H9 (cell line): ENCODE data around the gene UGT1A5. TPM values are rescaled to one million over a fixed set of nuclear protein-coding genes. Genes with fewer than 3 reads are reported as not detected.

ENCODE experiments used
- DNase-seq: peaks from one replicate; pipeline ENCODE4 v3.0.0-alpha.2; 2017
- H2AFZ ChIP-seq: one replicate; pipeline ENCODE4 v1.6.1; 2013; ENCODE audit warnings: mild to moderate bottlenecking, low read length, control low read depth, moderate library complexity
- H2AK5ac ChIP-seq: 2 replicates; pipeline ENCODE4 v1.6.1; 2013; ENCODE audit warnings: low read length, control low read depth, mixed read lengths; ENCODE audit not compliant: insufficient read length
- H2BK120ac ChIP-seq: one replicate; pipeline ENCODE4 v1.6.1; 2013; ENCODE audit warnings: low read depth, mild to moderate bottlenecking, low read length, control low read depth, inconsistent platforms; ENCODE audit not compliant: poor library complexity, severe bottlenecking
- H2BK12ac ChIP-seq: 2 replicates; pipeline ENCODE4 v1.6.1; 2013; ENCODE audit warnings: low read length, control low read depth, mixed read lengths, low read depth; ENCODE audit not compliant: insufficient read length
- H2BK15ac ChIP-seq: 2 replicates; pipeline ENCODE4 v1.6.1; 2013; ENCODE audit warnings: low read depth, low read length, control low read depth
- H2BK20ac ChIP-seq: one replicate; pipeline ENCODE4 v1.6.1; 2013; ENCODE audit warnings: low read depth, mild to moderate bottlenecking, low read length, control low read depth, inconsistent platforms; ENCODE audit not compliant: poor library complexity, severe bottlenecking
- H2BK5ac ChIP-seq: 2 replicates; pipeline ENCODE4 v1.6.1; 2013; ENCODE audit warnings: low read length, control low read depth, mixed read lengths; ENCODE audit not compliant: insufficient read length
- H3K14ac ChIP-seq: 2 replicates; pipeline ENCODE4 v1.6.1; 2013; ENCODE audit warnings: low read length, control low read depth; ENCODE audit not compliant: insufficient read depth
- H3K18ac ChIP-seq: 2 replicates; pipeline ENCODE4 v1.6.1; 2013; ENCODE audit warnings: low read depth, mild to moderate bottlenecking, mixed read lengths, low read length, control low read depth; ENCODE audit not compliant: insufficient read length
- H3K23ac ChIP-seq: 2 replicates; pipeline ENCODE4 v1.6.1; 2013; ENCODE audit warnings: low read length, control low read depth, mixed read lengths, low read depth; ENCODE audit not compliant: insufficient read length
- H3K23me2 ChIP-seq: 2 replicates; pipeline ENCODE4 v1.6.1; 2013; ENCODE audit warnings: low read depth, mild to moderate bottlenecking, mixed read lengths, low read length, control low read depth; ENCODE audit not compliant: insufficient read length, poor library complexity, severe bottlenecking
- H3K27ac ChIP-seq: 2 replicates; pipeline ENCODE4 v1.5.1; 2013; ENCODE audit warnings: low read length, control low read depth, mixed read lengths, low read depth; ENCODE audit not compliant: insufficient read length
- H3K27me3 ChIP-seq: 2 replicates; pipeline ENCODE4 v1.6.1; 2013; ENCODE audit warnings: low read length, control low read depth, inconsistent platforms; ENCODE audit not compliant: insufficient read depth
- H3K4ac ChIP-seq: 2 replicates; pipeline ENCODE4 v1.6.1; 2013; ENCODE audit warnings: low read depth, mild to moderate bottlenecking, control low read depth, inconsistent platforms, low read length, moderate library complexity
- H3K4me1 ChIP-seq: 2 replicates; pipeline ENCODE4 v1.6.1; 2013; ENCODE audit warnings: low read length, control low read depth, inconsistent platforms; ENCODE audit not compliant: insufficient read depth
- H3K4me2 ChIP-seq: 2 replicates; pipeline ENCODE4 v1.6.1; 2013; ENCODE audit warnings: low read length, control low read depth, mixed read lengths; ENCODE audit not compliant: insufficient read length, insufficient read depth
- H3K56ac ChIP-seq: 2 replicates; pipeline ENCODE4 v1.6.1; 2013; ENCODE audit warnings: low read depth, mild to moderate bottlenecking, mixed read lengths, low read length, control low read depth; ENCODE audit not compliant: insufficient read length
- H3K79me1 ChIP-seq: 2 replicates; pipeline ENCODE4 v1.6.1; 2013; ENCODE audit warnings: low read depth, mild to moderate bottlenecking, moderate library complexity, low read length, control low read depth, inconsistent platforms; ENCODE audit not compliant: insufficient read depth, poor library complexity, severe bottlenecking
- H3K79me2 ChIP-seq: 2 replicates; pipeline ENCODE4 v1.6.1; 2013; ENCODE audit warnings: low read length, control low read depth, inconsistent platforms; ENCODE audit not compliant: insufficient read depth
- H3K9ac ChIP-seq: 2 replicates; pipeline ENCODE4 v1.6.1; 2013; ENCODE audit warnings: low read length, control low read depth, mixed read lengths; ENCODE audit not compliant: insufficient read length; ENCODE audit errors: extremely low read depth
- H3K9me3 ChIP-seq: one replicate; pipeline ENCODE4 v1.6.1; 2013; ENCODE audit warnings: low read depth, low read length, inconsistent platforms; ENCODE audit not compliant: control insufficient read depth
- H3T11ph ChIP-seq: one replicate; pipeline ENCODE4 v1.6.1; 2013; ENCODE audit warnings: mild to moderate bottlenecking, low read length, control low read depth, inconsistent platforms
- H4K20me1 ChIP-seq: one replicate; pipeline ENCODE4 v1.6.1; 2013; ENCODE audit not compliant: control insufficient read depth, insufficient read length, insufficient read depth
- H4K5ac ChIP-seq: 2 replicates; pipeline ENCODE4 v1.6.1; 2013; ENCODE audit warnings: low read depth, mild to moderate bottlenecking, mixed read lengths, low read length, control low read depth; ENCODE audit not compliant: insufficient read length
- H4K8ac ChIP-seq: replicated peaks from 2 replicates; pipeline ENCODE4 v1.6.1; 2013; ENCODE audit warnings: low read length, control low read depth, mixed read lengths, low read depth; ENCODE audit not compliant: insufficient read length
- H4K91ac ChIP-seq: 2 replicates; pipeline ENCODE4 v1.6.1; 2013; ENCODE audit warnings: low read depth, mild to moderate bottlenecking, moderate library complexity, mixed read lengths, low read length, control low read depth; ENCODE audit not compliant: insufficient read length
- H3K27ac Mint-ChIP-seq, 3 experiments: 2 replicates in 2 of 3; 3 replicates in 1 of 3; pipeline ENCODE4 v1.8.0; 2020 to 2021; ENCODE audit warnings: mixed read lengths in 3 of 3, mild to moderate bottlenecking in 1 of 3, moderate library complexity in 1 of 3
- H3K27me3 Mint-ChIP-seq: 2 replicates; pipeline ENCODE4 v1.8.0; 2021; ENCODE audit warnings: low read depth, mild to moderate bottlenecking, moderate library complexity, mixed read lengths
- H3K36me3 Mint-ChIP-seq, 3 experiments: 2 replicates in 2 of 3; 3 replicates in 1 of 3; pipeline ENCODE4 v1.8.0; 2020 to 2021; ENCODE audit warnings: low read depth in 3 of 3, mixed read lengths in 3 of 3; ENCODE audit not compliant: insufficient read depth in 1 of 3
- H3K4me1 Mint-ChIP-seq, 2 experiments: 2 replicates each; pipeline ENCODE4 v1.8.0; 2020; ENCODE audit warnings: mixed read lengths in 2 of 2
- H3K4me3 Mint-ChIP-seq, 2 experiments: 2 replicates in 1 of 2; 3 replicates in 1 of 2; pipeline ENCODE4 v1.8.0; 2020 to 2021; ENCODE audit warnings: mild to moderate bottlenecking in 2 of 2, mixed read lengths in 2 of 2, moderate library complexity in 1 of 2
- H3K9me3 Mint-ChIP-seq, 2 experiments: 2 replicates in 1 of 2; 3 replicates in 1 of 2; pipeline ENCODE4 v1.8.0; 2020; ENCODE audit warnings: mild to moderate bottlenecking in 2 of 2, mixed read lengths in 2 of 2, moderate library complexity in 1 of 2
- WGBS: extraction: QIAGEN DNeasy Blood & Tissue Kit; methylation state at CpG from one replicate; pipeline ENCODE4 v1.1.7; 2013; ENCODE audit warnings: missing lambda C conversion rate, low lambda C conversion rate, mixed read lengths; ENCODE audit not compliant: insufficient read length; ENCODE audit errors: extremely low coverage; 5-methylcytosine and 5-hydroxymethylcytosine counted together
- total RNA-seq: library from RNA; stranded (reverse); gene quantifications from 2 replicates; pipeline ENCODE4 v1.2.1, GENCODE V29; 2021
- TF ChIP-seq, protein P1 (sequence below): fragments of 200-600 bp; sonication (generic); conservative IDR thresholded peaks from 3 replicates; pipeline ENCODE4 v1.8.0; 2021; ENCODE audit warnings: antibody characterized with exemption, mild to moderate bottlenecking

UGT1A5 gene
- total RNA-seq, 1 experiment from 2014 or later: not detected

DNA sequence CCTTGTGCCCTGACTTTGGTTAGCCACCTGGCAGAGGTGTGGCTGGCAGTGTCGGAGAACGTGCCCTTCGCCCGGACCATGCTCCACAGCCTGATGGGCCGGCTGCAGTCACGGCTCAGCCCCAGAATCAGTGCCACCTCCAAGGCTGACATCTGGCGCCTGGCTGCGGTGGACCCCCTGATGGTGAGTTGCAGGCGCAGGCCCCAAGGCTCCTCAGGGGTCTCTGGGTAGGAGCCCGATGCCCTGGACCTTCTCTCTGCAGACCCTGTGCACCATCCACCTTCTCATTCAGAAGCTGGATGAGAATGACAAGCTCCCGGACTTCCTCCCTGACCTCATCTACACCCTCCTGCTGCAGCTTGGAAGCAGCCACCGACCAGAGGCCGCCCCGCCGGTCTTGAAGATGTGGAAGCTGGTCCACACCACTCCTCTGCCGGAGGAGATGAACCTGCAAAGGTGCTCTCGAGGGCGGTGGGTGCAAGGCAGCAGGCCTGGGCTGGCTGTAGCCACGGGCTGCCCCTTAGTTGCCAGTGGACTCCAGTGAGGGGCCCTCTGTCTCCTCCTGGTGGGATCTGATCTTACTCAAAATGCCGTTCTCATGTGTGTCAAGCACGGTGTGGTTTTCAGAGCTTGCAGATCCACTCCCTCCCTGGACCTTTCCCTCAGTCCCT lies 109.5 kb downstream of the UGT1A5 start:
- Histone ChIP-seq H3K79me1 (no peaks in the 10 kb centered on the region), H3K56ac (no peak overlapping the region), H2AK5ac (no peak overlapping the region), H2BK15ac (no peak overlapping the region), H3K27me3 (no peaks in the 10 kb centered on the region), H2AFZ (no peak overlapping the region), H3K4me2 (no peak overlapping the region), H3K4me1 (no peaks in the 10 kb centered on the region), H4K5ac (no peak overlapping the region), H2BK20ac (no peak overlapping the region), H3K14ac (no peak overlapping the region; the same call in 1 of the 2 replicates), H3K23ac (no peak overlapping the region), H3T11ph (no peak overlapping the region), H3K18ac (no peak overlapping the region), H2BK12ac (no peak overlapping the region), H3K4ac (no peak overlapping the region), H2BK5ac (no peak overlapping the region), H3K23me2 (no peaks in the 10 kb centered on the region), H2BK120ac (no peak overlapping the region), H3K9ac (no peak overlapping the region), H3K9me3 (no peaks in the 10 kb centered on the region), H4K8ac (no peak overlapping the region), H4K91ac (no peak overlapping the region), H3K79me2 (no peaks in the 10 kb centered on the region), H4K20me1 (no peaks in the 10 kb centered on the region), H3K27ac (no peak overlapping the region)
- no peaks in the 10 kb centered on the region; a peak in 1 of 4 replicates for H3K4me1 Mint-ChIP-seq
- no peak overlapping the region for H3K27ac Mint-ChIP-seq
- H3K27me3 Mint-ChIP-seq: peaks cover 2% of the 10 kb centered on the region; the same call in 1 of the 2 replicates
- peaks cover 4 to 7% of the 10 kb centered on the region in 2 experiments; a peak in 4 of 5 replicates for H3K9me3 Mint-ChIP-seq
- DNase-seq: no peak
- WGBS: no CpG with 5 or more reads among the region's 21 CpGs
- no peaks in the 10 kb centered on the region for H3K36me3 Mint-ChIP-seq
- TF ChIP-seq, protein P1, sequence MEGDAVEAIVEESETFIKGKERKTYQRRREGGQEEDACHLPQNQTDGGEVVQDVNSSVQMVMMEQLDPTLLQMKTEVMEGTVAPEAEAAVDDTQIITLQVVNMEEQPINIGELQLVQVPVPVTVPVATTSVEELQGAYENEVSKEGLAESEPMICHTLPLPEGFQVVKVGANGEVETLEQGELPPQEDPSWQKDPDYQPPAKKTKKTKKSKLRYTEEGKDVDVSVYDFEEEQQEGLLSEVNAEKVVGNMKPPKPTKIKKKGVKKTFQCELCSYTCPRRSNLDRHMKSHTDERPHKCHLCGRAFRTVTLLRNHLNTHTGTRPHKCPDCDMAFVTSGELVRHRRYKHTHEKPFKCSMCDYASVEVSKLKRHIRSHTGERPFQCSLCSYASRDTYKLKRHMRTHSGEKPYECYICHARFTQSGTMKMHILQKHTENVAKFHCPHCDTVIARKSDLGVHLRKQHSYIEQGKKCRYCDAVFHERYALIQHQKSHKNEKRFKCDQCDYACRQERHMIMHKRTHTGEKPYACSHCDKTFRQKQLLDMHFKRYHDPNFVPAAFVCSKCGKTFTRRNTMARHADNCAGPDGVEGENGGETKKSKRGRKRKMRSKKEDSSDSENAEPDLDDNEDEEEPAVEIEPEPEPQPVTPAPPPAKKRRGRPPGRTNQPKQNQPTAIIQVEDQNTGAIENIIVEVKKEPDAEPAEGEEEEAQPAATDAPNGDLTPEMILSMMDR: no peak
- H3K4me3 Mint-ChIP-seq: no peak overlapping the region

Other genes with a start within 250 kb of the UGT1A5 start
- gene USP40, start 146.1 kb upstream of the UGT1A5 start, total RNA-seq: 6.0 and 7.5 TPM in 2 replicates
- gene UGT1A8, start 95.3 kb upstream of the UGT1A5 start, total RNA-seq: not detected in 2 replicates
- gene UGT1A10, start 76.5 kb upstream of the UGT1A5 start, total RNA-seq: not detected in 2 replicates
- gene UGT1A9, start 41.0 kb upstream of the UGT1A5 start, total RNA-seq: not detected in 2 replicates
- gene UGT1A7, start 31.0 kb upstream of the UGT1A5 start, total RNA-seq: not detected in 2 replicates
- not detected in 2 replicates for gene UGT1A6, start 20.0 kb upstream of the UGT1A5 start, total RNA-seq
- gene UGT1A4, start 5.8 kb downstream of the UGT1A5 start, total RNA-seq: not detected in 2 replicates
- gene UGT1A3, start 16.1 kb downstream of the UGT1A5 start, total RNA-seq: not detected in 2 replicates
- not detected in 2 replicates for gene UGT1A1, start 47.4 kb downstream of the UGT1A5 start, total RNA-seq
- gene MROH2A, start 65.4 kb downstream of the UGT1A5 start, total RNA-seq: not detected in 2 replicates
- gene HJURP, start 141.6 kb downstream of the UGT1A5 start, total RNA-seq: 49.7 and 52.6 TPM in 2 replicates
- 0.20 and 0.28 TPM in 2 replicates for gene TRPM8, start 204.5 kb downstream of the UGT1A5 start, total RNA-seq